ENCODE data around the gene CD3E. TPM values are rescaled to one million over a fixed set of nuclear protein-coding genes. Genes with fewer than 3 reads are reported as not detected.

The CD3E gene
- total and polyA plus RNA-seq, 2 of the 13 experiments (the other 11 are each of a cell fraction or from before 2014, with no cell fraction given) = not detected

- no peak; the same call in 1 of the 2 replicates for TF ChIP-seq ZBTB43 (CRISPR knock-in tag; conservative IDR thresholded peaks at IDR 0.05)
- TF ChIP-seq SOX6 (IDR thresholded peaks at IDR 0.05) = no peak
- peak; percentile 33; the same call in 1 of the 2 replicates for TF ChIP-seq SOX6 (CRISPR knock-in tag; IDR thresholded peaks at IDR 0.05)
- TF ChIP-seq ZNF33A (CRISPR knock-in tag; IDR thresholded peaks at IDR 0.05; ENCODE audit: borderline replicate concordance) = no peak
- TF ChIP-seq ZNF550 (CRISPR knock-in tag; IDR thresholded peaks at IDR 0.05; ENCODE audit: borderline replicate concordance) = no peak
- no peak for TF ChIP-seq ETS1 (CRISPR knock-in tag; IDR thresholded peaks at IDR 0.05)
- TF ChIP-seq ZNF772 (CRISPR knock-in tag; IDR thresholded peaks at IDR 0.05) = 0 out of 2 replicates have a peak, but pooled peaks have one; percentile 49
- no peak for TF ChIP-seq ZFP90 (CRISPR knock-in tag; IDR thresholded peaks at IDR 0.05; ENCODE audit: borderline replicate concordance)
- TF ChIP-seq ZNF263 (CRISPR knock-in tag; IDR thresholded peaks at IDR 0.05) = peak; percentile 48; the same call in 1 of the 2 replicates
- TF ChIP-seq ZSCAN31 (CRISPR knock-in tag; IDR thresholded peaks at IDR 0.05; ENCODE audit: low read depth) = peak; percentile 49; the same call in 1 of the 2 replicates
- no peak for TF ChIP-seq SIN3B (IDR thresholded peaks at IDR 0.05; ENCODE audit: low read length)
- TF ChIP-seq HMGA1 (CRISPR knock-in tag; conservative IDR thresholded peaks at IDR 0.05) = no peak
- no peak for TF ChIP-seq ZNF570 (CRISPR knock-in tag; IDR thresholded peaks at IDR 0.05; ENCODE audit: borderline replicate concordance)
- TF ChIP-seq RFXANK (CRISPR knock-in tag; IDR thresholded peaks at IDR 0.05) = no peak
- no peak for TF ChIP-seq ZNF558 (CRISPR knock-in tag; IDR thresholded peaks at IDR 0.05; ENCODE audit: borderline replicate concordance)
- peak; percentile 56; the same call in 1 of the 2 replicates for TF ChIP-seq ZFX (CRISPR knock-in tag; IDR thresholded peaks at IDR 0.05; ENCODE audit: low read depth)
- 0 out of 2 replicates have a peak, but pooled peaks have one; percentile 30 for TF ChIP-seq MED1 (CRISPR knock-in tag; IDR thresholded peaks at IDR 0.05)
- no peak for TF ChIP-seq MLX (CRISPR knock-in tag; IDR thresholded peaks at IDR 0.05)
- TF ChIP-seq KLF6 (CRISPR knock-in tag; IDR thresholded peaks at IDR 0.05) = no peak
- TF ChIP-seq ZNF800 (CRISPR knock-in tag; IDR thresholded peaks at IDR 0.05) = no peak
- TF ChIP-seq ZFP1 (CRISPR knock-in tag; IDR thresholded peaks at IDR 0.05) = no peak
- 0 out of 2 replicates have a peak, but pooled peaks have one; percentile 31 for TF ChIP-seq ELF4 (CRISPR knock-in tag; IDR thresholded peaks at IDR 0.05; ENCODE audit: borderline replicate concordance)
- no peak for TF ChIP-seq GMEB2 (CRISPR knock-in tag; IDR thresholded peaks at IDR 0.05; ENCODE audit: low read depth)
- TF ChIP-seq ZNF749 (CRISPR knock-in tag; IDR thresholded peaks at IDR 0.05; ENCODE audit: borderline replicate concordance) = no peak
These were observed 40.6 kb upstream of the CD3E start, which contains the start of gene MPZL2 (continued) for GRCh38 chr11:118263695-118264568.
